NCI-H748 (cell line): Measurements from ENCODE around the gene CNTNAP2.
"Not testable (repeated sequence)": the region's sequence is repeated elsewhere in the genome, so short reads cannot be mapped to it uniquely, and the experiment has no call there.

ENCODE experiments used
- DNase-seq: peaks from one replicate; lab custom pipeline; 2025; ENCODE audit not compliant: unreplicated experiment; lab: John Stamatoyannopoulos, UW

The CNTNAP2 gene

DNA sequence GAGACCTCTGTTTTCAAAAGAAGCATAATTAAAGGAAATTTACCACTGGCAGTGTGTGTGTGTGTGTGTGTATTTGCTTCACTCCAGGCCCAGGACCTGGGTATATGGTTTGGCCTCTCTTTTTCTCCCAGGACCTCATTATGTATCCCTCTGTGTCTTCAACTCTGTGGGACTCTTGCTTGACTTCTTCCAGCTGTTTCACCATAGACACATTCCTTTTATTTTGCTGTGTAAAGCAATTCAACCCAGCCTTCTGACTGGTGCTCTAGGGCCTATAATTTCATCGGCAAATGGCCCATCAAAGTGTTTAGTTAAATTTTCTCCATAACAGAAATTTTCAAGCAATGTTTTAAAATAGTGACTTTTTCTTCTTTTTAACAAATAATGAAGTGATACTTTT lies 954.3 kb downstream of the CNTNAP2 start:
- no peak for DNase-seq

DNA sequence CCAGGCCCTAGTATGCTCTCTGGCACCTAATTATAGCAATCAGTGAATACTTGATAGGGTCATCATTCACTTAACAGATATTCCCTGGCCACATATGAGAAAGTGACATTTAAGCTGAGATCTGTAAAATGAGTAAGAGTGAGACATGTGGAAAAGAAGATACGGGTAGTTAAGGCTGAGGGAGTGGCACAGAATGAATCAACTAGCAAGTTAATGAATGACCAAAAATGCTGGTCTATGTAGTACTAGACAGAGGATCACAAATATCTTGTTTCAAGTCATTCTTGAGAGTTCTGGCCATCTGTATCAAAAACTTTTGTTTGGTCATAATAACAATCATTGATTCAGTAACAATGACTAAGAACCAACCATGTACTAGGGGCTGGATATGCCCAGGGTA lies 954.9 kb downstream of the CNTNAP2 start:
- no peak for DNase-seq

DNA sequence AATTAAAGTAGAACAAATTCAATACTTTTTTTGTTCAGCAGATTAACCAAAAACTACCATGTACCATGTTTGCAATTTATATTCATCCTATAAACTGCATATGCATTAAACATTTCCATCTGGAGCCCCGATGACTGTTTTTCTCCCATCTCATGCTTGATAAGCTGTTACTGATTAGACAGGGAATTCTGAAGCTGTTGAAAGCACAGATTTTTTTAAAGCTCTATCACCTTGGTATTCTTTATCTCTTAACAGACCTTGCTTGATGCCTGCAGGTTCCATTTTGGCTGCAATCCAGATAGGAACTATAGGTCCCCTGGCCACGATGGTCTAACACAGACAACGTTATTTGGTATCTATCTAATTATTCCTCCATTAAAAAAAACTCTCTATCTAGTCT lies 961.7 kb downstream of the CNTNAP2 start:
- DNase-seq = no peak

DNA sequence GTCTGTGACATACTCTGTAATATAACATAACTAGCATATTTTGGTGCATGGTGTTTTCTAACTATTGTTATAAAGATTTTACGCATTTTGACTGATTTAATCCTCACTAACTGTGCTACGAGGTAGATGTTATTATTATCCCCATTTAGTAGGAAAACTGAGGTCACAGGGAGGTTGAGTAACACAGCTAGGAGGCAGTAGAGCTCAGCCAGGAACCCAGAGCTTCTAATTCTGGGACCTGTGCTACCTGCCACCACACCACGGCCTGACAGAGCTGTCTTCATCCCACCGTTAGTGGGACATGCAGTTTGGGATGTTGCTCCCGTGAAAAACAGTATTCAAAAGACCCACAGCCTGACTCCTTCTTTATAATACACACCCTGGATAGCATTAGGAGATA lies 962.5 kb downstream of the CNTNAP2 start:
- no peak for DNase-seq

DNA sequence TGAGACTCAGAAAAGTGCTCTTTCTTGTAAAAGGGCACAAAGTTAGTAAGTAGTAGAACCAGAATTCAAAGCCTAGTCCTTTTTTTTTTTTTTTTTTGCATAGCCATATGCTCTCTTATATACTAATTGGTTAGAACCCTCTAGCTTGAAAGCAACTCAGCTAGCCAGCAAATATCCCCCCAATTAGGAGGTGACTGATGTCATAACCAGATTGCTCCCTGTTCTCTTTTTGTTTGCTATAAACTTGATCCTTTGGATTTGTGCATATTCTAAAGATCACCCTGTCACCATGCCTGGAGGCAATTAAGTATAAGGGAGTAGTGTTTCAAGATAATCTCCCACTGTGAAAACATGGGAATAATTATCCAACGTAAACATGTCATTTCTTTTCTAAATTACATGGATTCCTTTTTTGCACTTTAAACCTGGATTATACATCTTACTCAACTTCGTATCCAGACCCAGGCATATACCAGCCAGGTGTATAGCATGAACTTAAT lies 963.4 kb downstream of the CNTNAP2 start:
- peak; percentile 88 for DNase-seq

DNA sequence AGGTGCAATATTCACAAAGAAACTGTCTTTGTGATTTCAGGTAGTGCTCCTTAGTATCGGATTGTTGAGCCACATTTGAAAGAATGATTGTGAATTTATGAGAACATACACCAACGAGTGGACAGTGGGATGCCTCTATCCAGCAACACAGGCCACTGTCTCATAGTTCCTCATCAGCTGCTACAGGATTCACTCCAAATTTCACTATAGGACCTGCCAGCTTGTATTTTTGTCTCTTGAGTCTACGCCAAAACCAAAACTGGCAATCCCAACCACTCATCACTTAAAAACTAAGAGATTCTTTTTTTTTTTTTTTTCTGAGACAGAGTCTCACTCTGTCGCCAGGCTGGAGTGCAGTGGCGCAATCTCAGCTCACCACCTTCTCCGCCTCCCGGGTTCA lies 964.5 kb downstream of the CNTNAP2 start:
- DNase-seq = no peak

DNA sequence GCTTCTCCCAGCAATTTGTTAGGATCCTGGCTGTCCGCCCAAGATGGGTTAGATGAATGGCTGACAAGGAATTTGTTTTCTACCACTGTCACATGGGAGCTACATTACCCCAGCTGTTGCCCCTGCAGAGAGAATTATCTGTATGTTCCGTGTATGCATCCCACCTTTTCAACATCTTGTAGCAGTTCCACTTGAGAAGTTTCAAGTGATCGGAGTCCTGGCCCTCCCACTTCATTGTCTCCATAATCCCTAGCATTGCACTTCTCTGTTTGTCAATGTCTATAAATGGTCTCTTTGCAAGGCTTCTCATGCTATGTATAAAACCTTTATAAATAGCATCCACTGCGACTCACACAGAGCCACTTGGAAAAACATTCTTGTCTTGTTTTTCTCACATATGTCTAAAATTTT lies 972.5 kb downstream of the CNTNAP2 start:
- DNase-seq = no peak

DNA sequence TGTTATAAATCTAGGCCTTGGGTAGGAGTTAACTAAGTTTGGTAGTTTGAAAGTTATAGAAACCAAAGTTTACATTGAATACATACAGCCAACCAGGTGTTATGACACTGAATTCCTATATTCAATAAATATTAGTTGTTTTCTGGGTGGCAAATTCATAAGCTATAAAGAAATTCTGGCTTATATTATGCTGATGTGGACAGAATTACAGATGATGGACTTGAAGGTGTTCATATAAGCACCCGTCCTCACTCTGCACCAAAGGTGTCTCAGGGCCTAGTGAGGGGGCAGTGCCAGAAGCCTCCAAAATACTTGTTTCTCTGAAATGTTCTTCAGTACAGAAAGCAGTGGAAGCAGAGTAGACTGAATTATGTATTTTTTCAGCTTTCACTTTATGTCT lies 973.0 kb downstream of the CNTNAP2 start:
- DNase-seq = no peak

DNA sequence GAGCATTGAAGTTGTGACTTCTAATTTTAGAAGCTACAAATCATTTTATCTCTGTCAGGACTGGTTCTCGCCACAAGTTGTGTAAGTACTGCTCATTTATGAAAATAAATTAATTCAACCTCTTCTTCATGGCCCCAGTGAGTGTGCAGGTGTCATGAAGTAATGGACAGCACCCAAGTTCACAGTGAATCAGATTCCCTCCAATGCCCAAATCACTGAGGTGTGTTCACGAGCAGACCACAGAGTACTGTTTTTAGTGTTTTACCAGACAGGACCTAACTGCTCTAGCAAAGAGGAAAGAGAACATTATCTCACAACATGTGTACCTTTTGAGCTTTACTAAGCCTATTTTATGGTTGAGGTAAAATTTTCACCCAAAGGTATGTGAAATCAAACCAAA lies 980.0 kb downstream of the CNTNAP2 start:
- DNase-seq = no peak

DNA sequence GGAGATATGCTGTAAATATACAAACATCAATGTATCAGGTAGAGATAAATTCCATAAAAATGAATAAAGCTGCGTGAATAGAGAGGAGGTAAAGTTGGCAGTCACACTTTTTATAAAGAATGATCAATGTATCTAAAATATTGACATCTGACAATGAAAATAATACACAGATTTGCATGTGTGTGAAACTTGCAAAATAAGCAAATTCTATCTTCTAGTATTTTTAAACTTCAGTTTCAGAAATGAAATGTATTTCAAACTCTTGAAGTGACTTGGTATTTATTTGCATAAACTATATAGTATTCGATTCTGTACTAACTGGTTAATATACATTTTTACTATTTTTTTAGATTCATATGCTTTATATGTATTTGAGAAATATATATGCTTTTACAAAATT lies 986.6 kb downstream of the CNTNAP2 start:
- no peak for DNase-seq

DNA sequence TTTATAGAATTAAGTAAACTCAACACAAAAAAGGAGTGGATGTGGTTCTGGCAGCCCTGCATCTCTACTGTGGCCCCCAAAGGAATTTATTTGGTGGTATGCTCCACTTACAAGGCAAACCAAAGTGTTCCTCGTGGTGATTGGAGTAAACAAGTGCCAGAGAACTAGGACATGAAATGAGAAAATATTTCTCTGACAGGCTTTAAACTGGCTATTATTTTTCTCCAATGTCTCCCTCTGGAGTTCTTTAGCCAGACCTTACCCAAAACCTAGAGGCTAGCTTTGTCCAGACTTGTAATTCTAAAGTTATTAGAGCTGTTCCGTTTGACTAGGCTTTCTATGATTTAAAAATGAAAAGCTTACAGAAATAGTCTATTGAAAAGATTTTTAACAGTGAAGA lies 990.1 kb downstream of the CNTNAP2 start:
- DNase-seq = no peak

DNA sequence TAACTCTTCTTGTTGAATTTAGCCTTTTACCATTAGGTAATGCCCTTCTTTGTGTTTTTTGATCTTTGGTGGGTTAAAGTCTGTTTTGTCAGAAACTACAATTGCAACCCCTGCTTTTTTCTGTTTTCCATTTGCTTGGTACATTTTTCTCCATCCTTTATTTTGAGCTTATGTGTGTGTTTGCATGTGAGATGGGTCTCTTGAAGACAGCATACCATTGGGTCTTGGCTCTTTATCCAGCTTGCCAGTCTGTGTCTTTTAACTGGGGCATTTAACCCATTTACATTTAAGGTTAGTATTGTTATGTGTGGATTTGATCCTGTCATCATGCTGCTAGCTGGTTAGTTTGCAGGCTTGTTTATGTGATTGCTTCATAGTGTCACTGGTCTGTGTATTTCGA lies 997.9 kb downstream of the CNTNAP2 start:
- DNase-seq = not testable (repeated sequence)

DNA sequence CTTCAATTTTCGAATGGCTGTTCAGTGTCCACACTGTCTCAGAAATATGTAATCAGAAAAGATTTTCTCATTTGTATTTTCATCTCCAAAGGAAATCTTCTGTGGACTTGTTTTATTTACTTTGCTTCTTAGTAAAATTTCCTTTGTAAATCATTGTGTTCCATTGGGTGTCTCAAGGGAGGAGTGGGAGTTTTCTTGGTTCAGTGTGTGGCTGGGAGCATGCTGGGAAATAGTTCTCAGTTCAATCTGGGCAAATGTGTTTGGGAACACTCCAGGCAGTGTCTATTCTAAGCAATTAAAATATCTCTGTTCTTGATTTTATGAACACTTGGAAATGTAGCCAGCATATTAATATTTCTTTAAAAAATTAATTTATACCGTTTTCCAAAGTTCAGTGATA lies 1019.8 kb downstream of the CNTNAP2 start:
- DNase-seq = no peak

DNA sequence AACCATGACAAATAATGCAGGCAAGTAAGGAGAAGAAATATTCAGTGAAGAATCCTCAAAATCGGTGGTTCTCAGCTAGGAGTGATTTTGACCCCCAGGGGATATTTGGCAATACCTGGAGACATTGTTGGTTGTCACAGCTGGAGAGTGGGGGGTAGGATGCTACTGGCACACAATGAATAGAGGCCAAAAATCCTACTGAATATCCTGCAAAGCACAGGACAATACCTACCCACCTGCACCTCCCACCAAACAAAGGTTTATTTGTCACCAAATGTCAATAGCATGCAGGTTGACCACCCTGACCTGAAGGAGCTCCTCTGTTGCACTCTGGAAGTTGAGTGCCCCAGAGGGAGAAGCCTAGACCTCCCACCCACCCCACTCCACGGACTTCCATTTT lies 1028.6 kb downstream of the CNTNAP2 start:
- DNase-seq = peak; percentile 61

DNA sequence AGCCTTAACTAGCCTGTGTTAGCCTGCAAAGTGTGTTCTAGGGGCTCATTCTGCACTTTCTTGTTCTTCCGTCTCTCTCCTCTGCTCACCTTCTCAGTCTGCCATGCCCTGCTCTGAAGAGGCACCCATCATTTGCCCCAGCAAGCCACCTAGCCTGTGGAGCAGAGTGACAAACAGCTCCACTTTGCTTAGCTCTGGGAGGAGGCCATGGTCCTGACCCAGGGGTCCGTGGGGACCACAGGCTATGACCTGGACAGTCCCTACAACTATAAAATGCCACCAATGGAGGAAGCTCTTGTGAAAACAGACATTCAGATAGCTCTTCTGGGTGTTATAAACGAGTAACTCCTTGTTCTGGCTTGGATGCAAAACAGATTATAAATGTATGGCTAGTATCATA lies 1029.6 kb downstream of the CNTNAP2 start:
- DNase-seq = no peak

DNA sequence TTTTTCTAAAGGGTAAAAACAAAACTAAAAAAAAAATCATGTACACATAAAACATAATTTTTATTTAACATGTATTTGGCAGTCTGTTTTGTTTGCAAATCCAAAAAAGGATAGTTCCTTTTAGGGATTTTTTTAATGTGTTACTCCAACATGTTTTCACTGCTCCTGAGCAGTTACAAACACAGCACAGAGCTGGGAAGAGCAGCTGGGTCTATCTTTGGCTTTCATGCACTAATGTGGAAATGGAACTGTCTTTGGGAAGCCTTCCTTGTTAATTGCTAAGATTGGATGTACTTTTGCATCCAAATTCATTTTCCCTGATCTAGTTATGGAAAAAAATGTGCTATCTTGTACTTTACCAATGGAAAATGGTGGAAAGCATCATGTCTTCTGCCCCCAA lies 1035.1 kb downstream of the CNTNAP2 start:
- DNase-seq = peak; percentile 64

DNA sequence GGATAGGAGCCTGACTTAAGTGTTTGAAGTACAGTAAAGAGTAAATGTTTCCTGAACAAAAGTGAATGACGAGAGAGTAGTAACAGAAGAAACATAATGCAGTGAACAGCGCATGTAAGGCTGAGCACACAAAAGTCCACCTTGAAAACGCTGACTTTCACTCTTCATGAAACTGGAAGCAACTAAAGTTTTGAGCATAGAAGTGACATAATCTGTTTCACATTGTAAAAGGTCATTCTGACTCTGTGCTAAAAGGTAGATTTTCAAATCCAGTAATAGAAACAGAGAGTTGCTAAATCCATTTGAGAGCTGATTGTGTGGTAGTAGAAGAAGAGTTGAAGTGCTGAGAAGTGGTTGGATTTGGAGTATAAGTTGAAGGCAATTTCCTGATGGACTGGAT lies 1037.0 kb downstream of the CNTNAP2 start:
- no peak for DNase-seq

DNA sequence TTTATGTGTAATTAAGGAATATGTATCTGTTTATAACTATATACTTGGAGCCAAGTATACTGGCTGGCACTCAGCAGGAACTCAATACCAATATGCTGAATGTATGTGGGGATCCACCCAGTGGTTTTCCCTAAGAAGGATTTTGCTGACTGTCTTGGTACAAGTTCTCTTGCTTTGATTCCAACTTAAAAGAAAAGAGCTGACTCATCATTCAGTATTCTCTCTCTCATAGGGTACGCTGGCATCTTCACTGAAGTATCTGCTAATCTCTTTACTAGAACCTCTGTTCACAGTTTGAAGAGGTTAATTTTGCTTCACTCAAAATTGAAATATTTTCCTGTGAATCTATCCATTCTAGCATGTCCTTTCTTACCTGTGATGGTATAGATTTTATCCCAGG lies 1044.8 kb downstream of the CNTNAP2 start:
- DNase-seq = no peak

DNA sequence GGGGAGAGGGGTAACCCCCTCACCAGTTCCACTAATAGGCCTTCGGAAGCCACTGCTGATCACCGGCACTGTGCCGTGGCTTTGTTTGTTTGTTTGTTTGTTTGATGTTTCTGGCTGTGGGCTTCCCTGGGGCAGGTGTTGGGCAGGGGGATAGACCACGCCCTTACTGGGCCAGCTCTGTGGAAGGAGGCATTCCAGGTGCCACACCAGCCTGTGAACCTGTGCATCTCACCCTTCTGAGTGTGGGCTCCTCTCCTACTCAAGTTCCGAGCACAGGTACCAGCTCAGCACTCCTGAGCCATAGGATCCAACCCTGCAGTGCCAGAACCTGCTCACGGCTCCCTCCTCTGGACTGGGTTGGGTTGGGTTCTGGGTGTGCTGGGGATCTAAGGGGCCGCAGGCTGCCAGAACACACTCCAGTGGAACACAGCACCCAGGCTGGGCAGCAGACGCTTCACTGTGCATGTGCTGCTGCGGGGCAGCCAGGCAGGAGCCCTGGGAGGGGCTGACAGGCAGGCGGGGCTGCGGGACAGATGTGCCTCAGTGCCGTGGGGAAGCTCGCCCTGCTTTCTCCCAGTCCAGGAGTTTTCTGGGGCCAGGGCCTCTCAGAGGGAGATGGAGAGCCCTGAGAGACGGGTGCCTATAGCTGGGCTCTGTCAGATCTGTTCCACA lies 1053.9 kb downstream of the CNTNAP2 start:
- no peak for DNase-seq

DNA sequence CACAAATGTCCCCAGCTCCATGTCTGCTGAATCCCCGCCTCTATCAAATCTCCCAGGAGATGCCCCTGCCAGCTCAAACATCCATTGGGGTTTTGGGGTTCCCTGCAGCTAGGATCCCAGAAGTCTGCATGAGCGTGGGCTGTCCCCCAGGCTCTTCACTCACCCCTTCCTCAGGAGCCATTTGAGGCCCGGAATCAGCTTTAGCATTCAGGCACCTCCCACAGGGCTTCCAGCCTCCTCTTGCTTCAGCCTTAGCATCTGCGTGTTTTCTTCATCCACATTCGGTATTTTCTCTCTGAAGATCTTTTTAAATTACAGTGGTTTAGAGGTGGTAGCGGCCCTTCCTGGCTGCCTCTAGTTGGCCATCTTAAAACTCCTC lies 1054.4 kb downstream of the CNTNAP2 start:
- DNase-seq = no peak

DNA sequence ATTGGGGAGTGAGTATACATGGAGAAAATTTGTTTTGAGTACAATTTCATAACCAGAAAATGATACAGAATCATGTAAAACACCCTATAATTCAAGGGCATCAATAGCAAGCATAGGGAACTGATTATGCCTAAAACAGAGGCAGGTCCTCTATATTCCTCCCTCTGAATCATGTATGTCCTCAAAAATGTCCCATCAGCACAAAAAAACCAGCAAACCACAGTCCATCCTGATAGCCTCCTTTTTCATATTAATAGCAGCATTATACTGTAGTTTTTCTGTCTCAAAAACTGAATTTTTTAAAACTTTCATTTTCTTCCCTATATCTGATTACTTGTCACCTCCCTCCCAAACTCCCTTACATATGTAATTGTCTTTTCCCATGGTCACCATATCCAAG lies 1057.3 kb downstream of the CNTNAP2 start:
- no peak for DNase-seq

DNA sequence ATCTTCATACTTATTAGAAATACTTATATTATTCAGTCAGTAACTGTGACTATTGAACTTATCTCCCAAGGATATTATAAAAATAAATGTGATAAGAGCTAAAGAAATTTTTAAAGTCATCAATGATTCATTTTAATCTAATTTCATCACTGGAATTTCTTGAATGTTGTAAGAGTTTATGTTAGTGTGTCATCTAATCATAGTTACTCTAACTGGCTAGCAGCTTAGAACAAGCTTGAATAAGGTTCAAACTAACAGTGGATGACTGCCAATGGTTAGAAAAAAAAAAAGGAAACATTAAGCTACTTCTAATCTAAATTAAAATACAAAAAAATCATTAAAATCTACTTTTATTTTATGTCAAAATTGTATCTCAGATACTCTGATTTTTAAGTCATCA lies 1066.3 kb downstream of the CNTNAP2 start:
- no peak for DNase-seq

DNA sequence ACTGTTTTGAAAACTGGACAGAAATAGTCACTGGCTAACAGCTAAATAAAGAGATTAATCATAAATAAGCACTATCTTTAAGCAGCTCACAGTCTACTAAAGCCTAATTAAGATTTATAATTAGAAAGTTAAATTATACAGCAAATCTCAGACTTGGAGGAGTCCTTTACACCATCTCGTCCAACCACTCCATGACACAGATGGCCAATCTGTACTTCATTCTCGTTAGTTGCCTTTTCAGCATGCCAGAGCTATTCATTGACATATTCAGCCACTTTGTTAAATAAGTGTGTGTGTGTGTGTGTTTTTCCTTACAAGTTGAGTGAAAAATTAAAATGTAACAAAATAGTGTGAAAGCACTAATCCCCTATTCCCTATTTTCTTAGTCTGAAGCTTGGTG lies 1066.7 kb downstream of the CNTNAP2 start:
- no peak for DNase-seq
